HCT116 (cell line): Measurements from ENCODE around the gene KMT5C.

Experiments
- CEBPB ChIP-seq: IDR thresholded peaks from 2 replicates; pipeline ENCODE4 v1.6.1; 2012; ENCODE audit warnings: low read depth
- EGR1 ChIP-seq: IDR thresholded peaks from 2 replicates; pipeline ENCODE4 v1.6.1; 2012; ENCODE audit warnings: low read depth
- EZH2 ChIP-seq: fragments of 200-600 bp; sonication (generic); IDR thresholded peaks from 2 replicates; pipeline ENCODE4 v1.6.1; 2017; ENCODE audit warnings: antibody characterized with exemption, mixed run types
- EZH2phosphoT487 ChIP-seq: fragments of 200-600 bp; IDR thresholded peaks from 2 replicates; pipeline ENCODE4 v1.6.1; 2018; ENCODE audit warnings: antibody characterized with exemption, borderline replicate concordance
- JUND ChIP-seq: IDR thresholded peaks from 2 replicates; pipeline ENCODE4 v1.6.1; 2012
- POLR2A ChIP-seq: IDR thresholded peaks from 2 replicates; pipeline ENCODE4 v1.7.0; 2011; ENCODE audit warnings: borderline replicate concordance; ENCODE audit not compliant: insufficient read depth, insufficient read length; ENCODE audit errors: extremely low read depth
- POLR2AphosphoS5 ChIP-seq: IDR thresholded peaks from 2 replicates; pipeline ENCODE4 v1.6.1; 2011; ENCODE audit warnings: mild to moderate bottlenecking, low read depth, low read length, moderate library complexity
- RAD21 ChIP-seq: IDR thresholded peaks from 2 replicates; pipeline ENCODE4 v1.6.1; 2012; ENCODE audit warnings: low read depth, mild to moderate bottlenecking
- SIN3A ChIP-seq: IDR thresholded peaks from 2 replicates; pipeline ENCODE4 v1.6.1; 2012; ENCODE audit warnings: low read depth
- TF ChIP-seq, protein P1 (sequence below), 3 experiments: fragments of 200-600 bp in 1 of 3; sonication (generic) in 1 of 3; IDR thresholded peaks in 2 of 3; conservative IDR thresholded peaks in 1 of 3; 2 replicates each; pipeline ENCODE4 v1.5.1; 2012 to 2017; ENCODE audit warnings: low read depth in 2 of 3, low read length in 2 of 3, antibody characterized with exemption in 1 of 3, borderline replicate concordance in 1 of 3, control low read depth in 1 of 3, mild to moderate bottlenecking in 1 of 3, mixed read lengths in 1 of 3, mixed run types in 1 of 3, moderate library complexity in 1 of 3; ENCODE audit not compliant: insufficient read depth in 1 of 3
- TF ChIP-seq, protein P2 (sequence below): IDR thresholded peaks from 2 replicates; pipeline ENCODE4 v1.6.1; 2012
- TF ChIP-seq, protein P3 (sequence below): IDR thresholded peaks from 2 replicates; pipeline ENCODE4 v1.6.1; 2012

- TF ChIP-seq EZH2 = no peak
- TF ChIP-seq, protein P1, sequence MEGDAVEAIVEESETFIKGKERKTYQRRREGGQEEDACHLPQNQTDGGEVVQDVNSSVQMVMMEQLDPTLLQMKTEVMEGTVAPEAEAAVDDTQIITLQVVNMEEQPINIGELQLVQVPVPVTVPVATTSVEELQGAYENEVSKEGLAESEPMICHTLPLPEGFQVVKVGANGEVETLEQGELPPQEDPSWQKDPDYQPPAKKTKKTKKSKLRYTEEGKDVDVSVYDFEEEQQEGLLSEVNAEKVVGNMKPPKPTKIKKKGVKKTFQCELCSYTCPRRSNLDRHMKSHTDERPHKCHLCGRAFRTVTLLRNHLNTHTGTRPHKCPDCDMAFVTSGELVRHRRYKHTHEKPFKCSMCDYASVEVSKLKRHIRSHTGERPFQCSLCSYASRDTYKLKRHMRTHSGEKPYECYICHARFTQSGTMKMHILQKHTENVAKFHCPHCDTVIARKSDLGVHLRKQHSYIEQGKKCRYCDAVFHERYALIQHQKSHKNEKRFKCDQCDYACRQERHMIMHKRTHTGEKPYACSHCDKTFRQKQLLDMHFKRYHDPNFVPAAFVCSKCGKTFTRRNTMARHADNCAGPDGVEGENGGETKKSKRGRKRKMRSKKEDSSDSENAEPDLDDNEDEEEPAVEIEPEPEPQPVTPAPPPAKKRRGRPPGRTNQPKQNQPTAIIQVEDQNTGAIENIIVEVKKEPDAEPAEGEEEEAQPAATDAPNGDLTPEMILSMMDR (IDR thresholded peaks at IDR 0.05 in 2 of 3, conservative IDR thresholded peaks at IDR 0.05 in 1 of 3; ENCODE audit: borderline replicate concordance in 1 of 3, insufficient read depth in 1 of 3, low read depth in 2 of 3, low read length in 2 of 3) = no peak
- no peak for TF ChIP-seq JUND
- no peak for TF ChIP-seq EZH2phosphoT487
- no peak for TF ChIP-seq SIN3A
- TF ChIP-seq, protein P2, sequence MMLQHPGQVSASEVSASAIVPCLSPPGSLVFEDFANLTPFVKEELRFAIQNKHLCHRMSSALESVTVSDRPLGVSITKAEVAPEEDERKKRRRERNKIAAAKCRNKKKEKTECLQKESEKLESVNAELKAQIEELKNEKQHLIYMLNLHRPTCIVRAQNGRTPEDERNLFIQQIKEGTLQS = no peak
- no peak for TF ChIP-seq EGR1
- TF ChIP-seq RAD21 = no peak
- TF ChIP-seq, protein P3, sequence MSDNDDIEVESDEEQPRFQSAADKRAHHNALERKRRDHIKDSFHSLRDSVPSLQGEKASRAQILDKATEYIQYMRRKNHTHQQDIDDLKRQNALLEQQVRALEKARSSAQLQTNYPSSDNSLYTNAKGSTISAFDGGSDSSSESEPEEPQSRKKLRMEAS = no peak
- TF ChIP-seq CEBPB = no peak
- no peak for TF ChIP-seq POLR2AphosphoS5
- no peak for TF ChIP-seq POLR2A
Measured at GRCh38 chr19:55362990-55363716, 23.5 kb downstream of the KMT5C start, which contains the start of gene GARIN5B.
